GM12872 (cell line): ENCODE results near the gene SUSD3.

ENCODE experiments used
- CTCF ChIP-seq: IDR thresholded peaks from 3 replicates; pipeline ENCODE4 v1.5.1; 2011; ENCODE audit warnings: low read depth, mild to moderate bottlenecking, low read length, moderate library complexity; ENCODE audit not compliant: insufficient read depth

Gene SUSD3

GRCh38 chr9:93048566-93049448 lies 9.7 kb upstream of the SUSD3 start:
- TF ChIP-seq CTCF = no peak

- no peak for TF ChIP-seq CTCF
Observed at GRCh38 chr9:93049491-93049890, 9.0 kb upstream of the SUSD3 start.

GRCh38 chr9:93050231-93050630 lies 8.3 kb upstream of the SUSD3 start:
- TF ChIP-seq CTCF = no peak

GRCh38 chr9:93051680-93052089 lies 6.8 kb upstream of the SUSD3 start:
- no peak for TF ChIP-seq CTCF

GRCh38 chr9:93052791-93053540 lies 5.5 kb upstream of the SUSD3 start:
- no peak for TF ChIP-seq CTCF

- no peak for TF ChIP-seq CTCF
Observed at GRCh38 chr9:93053781-93054331, 4.6 kb upstream of the SUSD3 start.

- TF ChIP-seq CTCF = no peak
Observed at GRCh38 chr9:93054758-93055704, 3.5 kb upstream of the SUSD3 start.
